Fibroblast of skin of left biceps (primary cell): ENCODE results near the gene OR2B6.

Source experiments
- DNase-seq, 2 experiments: peaks; one replicate each; pipeline ENCODE4 v3.0.0-alpha.2; 2013; ENCODE audit warnings: low read depth in 2 of 2

OR2B6 gene

DNA sequence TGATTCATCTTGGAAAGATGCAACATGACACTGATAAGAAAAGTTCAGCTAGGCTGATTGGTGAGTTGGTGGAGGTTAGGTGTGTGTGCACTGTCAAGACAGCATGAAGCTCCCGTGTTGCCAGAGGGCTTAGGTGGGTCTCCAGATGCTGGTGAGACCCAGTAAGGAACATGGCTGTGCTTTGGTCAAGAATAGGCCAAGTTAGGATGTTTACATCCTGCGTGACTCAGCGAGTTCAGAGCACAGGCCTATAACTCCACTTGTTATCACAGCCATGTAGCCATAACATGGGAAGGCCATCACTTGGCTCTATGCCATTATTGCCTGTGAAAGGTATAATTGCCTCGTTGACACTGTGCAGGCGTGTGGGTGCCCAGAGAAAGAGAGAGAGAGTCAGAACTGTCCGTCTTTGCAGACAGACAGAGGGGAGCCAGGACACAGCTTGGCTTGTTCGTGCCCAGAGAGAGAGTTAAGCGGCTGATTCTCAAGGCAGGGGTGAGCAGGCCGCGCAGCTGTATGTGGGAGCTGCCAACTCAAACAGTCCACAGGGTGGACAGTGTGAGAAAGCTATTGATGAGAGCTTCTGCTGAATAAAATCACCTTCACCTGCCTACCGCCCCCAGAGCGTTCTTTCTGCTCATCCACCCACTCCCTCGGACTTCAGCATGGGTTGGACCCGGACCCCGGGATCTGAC is 43.5 kb downstream of the OR2B6 start:
- DNase-seq = no peak

DNA sequence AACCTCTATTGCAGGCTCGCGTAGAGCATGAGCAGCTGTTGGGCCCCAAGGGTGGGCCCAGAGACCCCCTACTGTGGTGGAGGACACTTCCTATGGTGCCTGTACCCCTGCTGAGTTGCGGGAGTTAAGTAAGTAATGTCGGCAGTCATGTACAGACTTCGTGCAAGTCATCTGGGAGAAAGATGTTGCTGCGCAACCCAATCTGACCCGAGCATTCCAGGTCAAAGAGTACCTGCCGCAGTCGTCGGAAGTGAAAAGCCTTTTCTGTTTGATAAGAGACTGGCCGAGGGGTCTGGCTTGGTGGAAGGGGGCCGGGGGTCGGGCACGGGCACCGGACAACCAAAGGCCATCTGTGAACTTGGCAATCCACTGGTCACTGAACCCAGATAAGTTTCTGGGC is 44.3 kb downstream of the OR2B6 start:
- DNase-seq = no peak

DNA sequence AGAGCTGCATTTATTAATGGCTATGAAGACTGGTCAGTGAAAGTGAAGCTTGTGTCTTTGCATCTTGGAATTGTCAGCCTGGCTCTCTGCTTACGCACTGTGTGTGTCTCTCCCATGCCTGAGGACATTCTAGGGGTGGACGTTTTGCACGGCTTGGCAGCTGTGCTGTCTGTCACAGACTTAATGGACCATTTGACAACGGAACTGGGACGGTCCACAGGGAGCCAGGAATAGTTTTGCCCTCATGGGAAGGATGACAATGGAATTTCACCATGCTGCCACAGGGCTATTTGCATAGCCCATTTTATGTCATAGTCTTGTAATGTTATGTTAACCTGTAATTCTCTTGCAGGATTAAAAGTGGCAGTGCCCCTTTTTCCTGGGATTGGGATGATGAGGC is 44.7 kb downstream of the OR2B6 start:
- no peak for DNase-seq

DNA sequence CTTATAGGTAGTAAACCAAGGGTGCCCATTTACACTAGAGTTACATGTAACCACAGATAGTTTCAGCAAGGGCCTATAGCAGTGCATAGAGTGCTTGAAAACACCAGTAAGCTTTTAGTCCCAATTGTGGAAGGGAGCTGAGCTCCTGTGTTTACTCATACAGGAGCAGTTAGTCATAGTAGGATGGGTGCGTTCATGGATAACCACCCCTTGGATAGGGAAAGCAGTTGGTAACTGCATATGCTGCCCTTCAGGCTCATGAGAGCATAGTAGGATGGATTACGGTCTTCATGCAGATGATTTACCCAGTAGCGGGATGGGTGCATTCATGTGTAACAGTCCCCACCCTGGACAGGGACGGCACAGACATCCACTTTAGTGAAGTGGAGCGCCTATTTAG is 45.1 kb downstream of the OR2B6 start:
- no peak for DNase-seq

DNA sequence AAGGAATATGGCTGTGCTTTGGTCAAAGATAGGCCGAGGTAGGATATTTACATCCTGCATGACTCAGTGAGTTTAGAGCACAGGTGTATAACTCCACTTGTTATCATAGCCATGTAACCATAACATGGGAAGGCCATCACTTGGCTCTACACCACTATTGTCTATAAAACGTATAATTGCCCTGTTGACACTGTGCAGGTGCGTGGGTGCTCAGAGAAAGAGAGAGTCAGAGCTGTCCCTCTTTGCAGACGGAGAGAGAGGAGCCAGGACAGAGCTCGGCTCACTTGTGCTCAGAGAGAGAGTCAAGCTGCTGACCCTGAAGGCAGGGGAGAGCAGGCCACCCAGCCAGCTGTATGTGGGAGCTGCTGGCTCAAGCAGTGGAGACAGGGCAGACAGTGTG is 46.0 kb downstream of the OR2B6 start:
- no peak for DNase-seq

DNA sequence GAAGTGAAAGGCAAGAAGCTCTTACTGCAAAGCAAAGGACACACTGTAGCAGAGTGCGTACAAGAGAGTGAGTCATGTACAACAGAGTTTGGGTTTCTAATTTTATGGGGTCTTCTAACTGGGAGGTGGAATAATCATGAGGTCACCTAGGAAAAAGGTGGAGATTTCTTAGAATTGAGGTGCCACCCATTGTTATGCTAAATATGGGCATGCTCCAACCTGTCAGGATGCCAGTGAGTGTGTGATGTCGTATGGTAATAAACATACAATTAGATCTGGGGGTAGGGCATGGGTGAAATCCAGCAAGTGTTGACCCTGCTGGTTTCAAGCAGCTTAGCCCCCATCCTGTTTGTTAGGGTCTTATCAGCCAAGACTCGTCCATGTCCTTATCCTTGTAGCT is 46.6 kb downstream of the OR2B6 start:
- DNase-seq = no peak

DNA sequence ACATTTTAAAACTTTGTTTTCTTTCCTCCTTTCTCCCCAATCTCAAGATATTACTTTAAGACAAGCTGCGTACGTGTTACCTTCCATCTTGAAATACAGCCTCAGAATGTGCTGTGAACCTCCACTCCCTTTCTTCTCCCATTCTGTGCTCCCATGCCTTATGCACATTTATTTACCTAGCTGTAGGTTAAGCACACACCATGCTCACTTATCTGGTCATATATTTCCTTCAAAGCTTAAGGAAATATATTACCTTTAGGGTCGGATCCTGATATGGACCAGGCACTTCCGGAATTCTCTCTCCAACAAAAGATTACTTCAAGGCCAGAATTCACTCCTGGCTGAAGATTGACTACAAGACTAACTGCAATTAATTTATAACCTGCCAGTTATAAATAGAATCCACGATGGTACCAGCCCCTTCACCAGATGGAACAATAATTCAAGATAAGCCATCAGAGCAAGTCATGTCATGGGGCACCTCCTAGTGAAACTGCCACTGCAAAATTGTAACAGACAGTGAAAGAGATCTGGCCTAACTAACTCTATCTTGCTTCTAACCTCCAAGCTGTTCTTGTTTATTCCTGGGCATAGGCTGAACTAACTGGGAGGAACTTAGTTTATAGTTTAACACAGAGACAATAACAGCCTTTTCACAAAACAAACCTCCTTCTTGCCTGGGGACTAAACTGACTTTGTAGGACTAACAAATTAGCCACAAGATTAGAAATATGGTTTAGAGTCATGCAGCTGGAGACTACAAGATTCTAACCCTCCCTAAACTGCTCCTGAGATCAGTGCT is 47.5 kb downstream of the OR2B6 start:
- DNase-seq = no peak

DNA sequence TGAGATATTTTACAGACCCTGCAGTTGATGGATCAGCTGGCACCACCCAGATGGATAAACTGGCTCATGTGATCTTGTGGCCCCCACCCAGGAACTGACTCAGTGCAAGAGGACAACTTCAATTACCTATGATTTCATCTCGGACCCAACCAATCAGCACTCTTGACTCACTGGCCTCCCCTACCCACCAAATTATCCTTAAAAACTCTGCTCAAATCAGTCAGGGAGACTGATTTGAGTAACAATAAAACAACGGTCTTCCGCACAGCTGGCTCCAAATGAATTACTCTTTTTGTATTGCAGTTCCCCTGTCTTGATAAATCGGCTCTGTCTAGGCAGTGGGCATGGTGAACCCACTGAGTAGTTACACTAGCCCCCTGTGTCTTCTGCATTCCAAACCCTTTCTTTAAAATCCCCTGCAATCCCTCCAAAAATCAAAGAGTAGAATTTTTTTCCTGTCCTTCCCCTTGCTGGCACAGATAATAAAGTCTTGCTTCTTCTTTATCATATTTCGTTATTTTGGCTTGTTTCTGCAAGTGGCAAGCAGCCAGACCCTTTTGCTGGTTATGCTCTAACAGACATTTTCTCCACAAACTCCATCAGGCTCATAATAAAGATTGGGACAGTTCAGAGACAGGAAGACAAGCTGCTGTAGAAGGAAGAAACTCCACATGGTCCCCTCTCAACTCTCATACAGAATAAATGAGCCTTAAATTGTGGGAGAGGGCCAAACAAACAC is 48.3 kb downstream of the OR2B6 start:
- no peak for DNase-seq

DNA sequence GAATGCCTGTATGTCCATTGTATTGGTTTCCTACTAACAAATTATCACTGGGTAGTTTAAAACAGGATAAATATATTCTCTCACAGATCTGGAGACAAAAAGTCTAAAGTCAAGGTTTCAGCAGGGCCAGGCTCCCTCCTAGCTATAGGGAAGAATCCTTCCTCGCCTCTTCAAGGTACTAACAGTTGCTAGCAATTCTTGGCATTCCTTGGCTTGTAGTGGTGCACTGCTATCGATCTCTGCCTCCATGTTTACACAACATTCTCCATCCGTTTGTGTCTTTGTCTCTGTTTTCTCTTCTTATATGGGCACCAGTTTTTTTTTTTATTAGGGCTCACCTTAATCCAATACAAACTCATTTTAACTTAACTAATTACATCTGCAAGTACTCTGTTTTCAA is 48.9 kb downstream of the OR2B6 start:
- no peak for DNase-seq
